Gastrocnemius medialis (tissue), 4 donors: Measurements from ENCODE around the gene AKNA. TPM values are rescaled to one million over a fixed set of nuclear protein-coding genes. Genes with fewer than 3 reads are reported as not detected.

ENCODE experiments used
- ATAC-seq, 2 donors: fragments of 150-250 bp; one replicate each; pipeline ENCODE4 v1.9.1; 2016
- DNase-seq, 2 donors: peaks; one replicate each; pipeline ENCODE4 v3.0.0-alpha.2; 2019
- H3K27ac ChIP-seq, 4 donors: fragments of 200-600 bp; sonication (generic); 1 replicate in 1 of 4; 2 replicates in 3 of 4; pipeline ENCODE4 v1.5.1; 2016 to 2018; ENCODE audit warnings: mild to moderate bottlenecking in 2 of 4, moderate library complexity in 1 of 4
- H3K27me3 ChIP-seq, 3 donors: fragments of 200-600 bp; sonication (generic) in 2 of 3; 1 replicate in 1 of 3; 2 replicates in 2 of 3; pipeline versions ENCODE4 v1.5.1 to v1.6.0; 2016 to 2019; ENCODE audit warnings: mild to moderate bottlenecking in 1 of 3, moderate library complexity in 1 of 3
- H3K36me3 ChIP-seq, 2 donors: fragments of 200-600 bp; sonication (generic) in 1 of 2; one replicate each; pipeline ENCODE4 v1.5.1; 2017 to 2018
- H3K4me1 ChIP-seq, 2 donors: fragments of 200-600 bp; sonication (generic) in 1 of 2; one replicate each; pipeline ENCODE4 v1.5.1; 2016 to 2017; ENCODE audit warnings: mild to moderate bottlenecking in 2 of 2
- H3K4me3 ChIP-seq, 4 donors: fragments of 200-600 bp; sonication (generic) in 3 of 4; 1 replicate in 1 of 4; 2 replicates in 3 of 4; pipeline ENCODE4 v1.5.1; 2016 to 2019; ENCODE audit warnings: mild to moderate bottlenecking in 2 of 4
- H3K9me3 ChIP-seq, 3 donors: fragments of 200-600 bp; sonication (generic) in 2 of 3; 1 replicate in 1 of 3; 2 replicates in 2 of 3; pipeline ENCODE4 v1.5.1; 2016 to 2019
- CTCF ChIP-seq, 5 experiments: fragments of 450-650 bp in 3 of 5; fragments of 200-600 bp in 2 of 5; sonication (generic) in 2 of 5; IDR thresholded peaks in 4 of 5; conservative IDR thresholded peaks in 1 of 5; 1 replicate in 4 of 5; 2 replicates in 1 of 5; pipeline ENCODE4 v1.5.1; 2016 to 2019; ENCODE audit warnings: antibody characterized with exemption in 5 of 5, mild to moderate bottlenecking in 3 of 5, moderate library complexity in 3 of 5
- POLR2A ChIP-seq, 2 donors: fragments of 450-650 bp; IDR thresholded peaks; one replicate each; pipeline ENCODE4 v1.6.1; 2017; ENCODE audit warnings: antibody characterized with exemption in 2 of 2, mild to moderate bottlenecking in 2 of 2, moderate library complexity in 2 of 2
- in situ Hi-C, 4 donors: fragments of 200-750 bp; cut with MboI; loops; one replicate each; pipeline versions ENCODE4 v1.15.0 to v1.8.0; 2017; ENCODE audit warnings: low sequenced_read_pairs in 4 of 4
- intact Hi-C: fragments of 100-400 bp; cut with DNase I; formaldehyde crosslinking; loops from one replicate; pipeline ENCODE4 v1.15.1; 2023; ENCODE audit warnings: low total_unique reads
- total RNA-seq, 4 donors: library from RNA; depleted of rRNA; stranded (reverse); fragments of >200 nt; gene quantifications; one replicate each; pipeline versions ENCODE4 v1.1.0 to v1.2.3, GENCODE V29; 2016

Gene AKNA
- total RNA-seq, 4 donors from 2014 or later, result 2.8 to 5.7 (median 3.8) TPM

GRCh38 chr9:114403153-114403756 is 15.5 kb upstream of the AKNA start:
- H3K27ac ChIP-seq, result no peak overlapping the region
- no peaks in the 10 kb centered on the region for H3K27me3 ChIP-seq
- no peak for TF ChIP-seq POLR2A (IDR thresholded peaks at IDR 0.05)
- TF ChIP-seq CTCF (IDR thresholded peaks at IDR 0.05 in 4 of 5, conservative IDR thresholded peaks at IDR 0.05 in 1 of 5), result no peak
- DNase-seq (no peak), ATAC-seq (no peak)
- intact Hi-C loops, result loop anchor here (10.0 kb wide), 3 partner anchors 82 to 1122 kb away; no protein-coding TSS in a partner anchor
- H3K4me1 ChIP-seq, result peaks cover 0 to 4% of the 10 kb centered on the region in 2 donors
- no peaks in the 10 kb centered on the region for H3K36me3 ChIP-seq
- in situ Hi-C loops, result loop anchor here (10.0 to 25.0 kb wide), 4 partner anchors 192 to 612 kb away; partner anchors contain the start of gene TEX53 (in 1 of the 4)
- no peak overlapping the region for H3K4me3 ChIP-seq
- no peaks in the 10 kb centered on the region for H3K9me3 ChIP-seq

- no peaks in the 10 kb centered on the region for H3K27me3 ChIP-seq
- H3K27ac ChIP-seq, result no peak overlapping the region
- H3K9me3 ChIP-seq, result no peaks in the 10 kb centered on the region
- ATAC-seq (no peak), DNase-seq (no peak)
- peaks cover 0 to 7% of the 10 kb centered on the region in 2 donors for H3K4me1 ChIP-seq
- intact Hi-C loops, result loop anchor here (10.0 kb wide), 3 partner anchors 83 to 1123 kb away; no protein-coding TSS in a partner anchor
- no peak for TF ChIP-seq POLR2A (IDR thresholded peaks at IDR 0.05)
- TF ChIP-seq CTCF (IDR thresholded peaks at IDR 0.05 in 4 of 5, conservative IDR thresholded peaks at IDR 0.05 in 1 of 5), result no peak
- no peak overlapping the region for H3K4me3 ChIP-seq
- H3K36me3 ChIP-seq, result no peaks in the 10 kb centered on the region
- in situ Hi-C loops, result loop anchor here (10.0 to 25.0 kb wide), 4 partner anchors 193 to 613 kb away; partner anchors contain the start of gene TEX53 (in 1 of the 4)
Observed at GRCh38 chr9:114401344-114401743, 13.6 kb upstream of the AKNA start.

DNA sequence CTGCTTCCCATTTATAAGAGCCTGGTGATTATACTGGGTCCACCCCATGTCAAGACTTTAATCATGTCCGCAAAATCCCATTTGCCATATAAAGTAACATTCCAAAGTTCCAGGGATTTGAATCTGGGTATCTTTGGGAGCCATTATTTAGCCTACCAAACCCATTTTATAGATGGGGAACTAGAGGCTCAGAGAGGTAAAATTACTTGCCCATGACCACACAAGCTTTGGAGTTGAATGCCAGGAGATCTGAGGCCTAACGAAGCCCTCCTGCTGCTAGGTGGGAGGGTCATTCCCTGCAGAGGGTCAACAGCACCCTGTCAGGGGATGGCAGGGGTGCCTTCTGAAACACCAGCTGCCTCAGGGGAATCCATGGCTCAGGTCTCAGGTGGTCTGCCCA is 13.0 kb upstream of the AKNA start:
- no peak overlapping the region for H3K27ac ChIP-seq
- in situ Hi-C loops (loop anchor here (10.0 to 25.0 kb wide), 4 partner anchors 194 to 614 kb away; partner anchors contain the start of gene TEX53 (in 1 of the 4)), intact Hi-C loops (loop anchor here (10.0 kb wide), 3 partner anchors 84 to 1124 kb away; no protein-coding TSS in a partner anchor)

GRCh38 chr9:114400219-114400618 is 12.4 kb upstream of the AKNA start:
- Histone ChIP-seq H3K27me3 (no peaks in the 10 kb centered on the region), H3K36me3 (no peaks in the 10 kb centered on the region), H3K4me1 (peaks cover 0 to 7% of the 10 kb centered on the region in 2 donors), H3K4me3 (no peak overlapping the region), H3K27ac (no peak overlapping the region), H3K9me3 (no peaks in the 10 kb centered on the region)
- intact Hi-C loops (loop anchor here (10.0 kb wide), 3 partner anchors 85 to 1125 kb away; no protein-coding TSS in a partner anchor), in situ Hi-C loops (loop anchor here (10.0 to 25.0 kb wide), 4 partner anchors 195 to 615 kb away; partner anchors contain the start of gene TEX53 (in 1 of the 4))
- no peak for TF ChIP-seq CTCF (IDR thresholded peaks at IDR 0.05 in 4 of 5, conservative IDR thresholded peaks at IDR 0.05 in 1 of 5)
- no peak for DNase-seq
- no peak for ATAC-seq

More for the DNA sequence above, 13.0 kb upstream of the AKNA start:
- ATAC-seq (no peak), DNase-seq (no peak)
- peaks cover 0 to 7% of the 10 kb centered on the region in 2 donors for H3K4me1 ChIP-seq
- no peaks in the 10 kb centered on the region for H3K36me3 ChIP-seq
- no peak overlapping the region for H3K4me3 ChIP-seq
- no peaks in the 10 kb centered on the region for H3K27me3 ChIP-seq
- no peak for TF ChIP-seq CTCF (IDR thresholded peaks at IDR 0.05 in 4 of 5, conservative IDR thresholded peaks at IDR 0.05 in 1 of 5)
- TF ChIP-seq POLR2A (IDR thresholded peaks at IDR 0.05), result no peak
- no peaks in the 10 kb centered on the region for H3K9me3 ChIP-seq
